ENCODE measurements around the gene LYPD5.

The LYPD5 gene

GRCh38 chr19:43747557-43748204 is 54.6 kb downstream of the LYPD5 start:
- no peak overlapping the region for H3K4me3 ChIP-seq (replicated peaks; ENCODE audit: low read depth, low read length)
- no peak for DNase-seq (ENCODE audit: extremely low read depth, low read depth)
- no peak for TF ChIP-seq CTCF (IDR thresholded peaks at IDR 0.05; ENCODE audit: low read depth, low read length, missing control alignments)

Data from HFF-Myc (cell line).